NCI-H748 (cell line): ENCODE measurements around the gene ZSCAN20.

ENCODE experiments used
- DNase-seq: peaks from one replicate; lab custom pipeline; 2025; ENCODE audit not compliant: unreplicated experiment; lab: John Stamatoyannopoulos, UW

The ZSCAN20 gene

GRCh38 chr1:33472269-33472980 is at the start of gene ZSCAN20:
Gene ZSCAN20 (plus strand): TSS chr1:33472645. CDS start chr1:33479289, 6,644 bp downstream.
- DNase-seq: peak; percentile 96

- DNase-seq: peak; percentile 14
Observed at GRCh38 chr1:33424205-33424604, 48.2 kb upstream of the ZSCAN20 start.

DNA sequence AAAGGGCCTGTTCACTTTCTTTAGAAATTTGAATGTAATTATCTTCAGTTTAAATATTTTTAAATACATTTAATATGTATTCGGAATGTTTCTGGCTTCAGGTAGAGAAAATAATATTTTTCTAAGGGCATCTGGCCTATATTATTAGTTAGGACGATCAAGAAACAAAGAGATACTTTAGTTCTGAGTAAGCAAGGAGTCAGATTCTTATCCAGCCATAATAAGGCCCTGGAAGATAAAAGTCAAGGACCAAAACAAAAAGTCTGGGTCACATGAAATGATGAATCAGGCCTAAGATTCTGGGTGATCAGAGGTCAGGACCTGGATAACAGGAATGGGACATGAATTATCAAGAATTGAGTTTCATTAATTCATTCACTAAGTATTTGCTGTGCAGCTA is 47.8 kb upstream of the ZSCAN20 start:
- no peak for DNase-seq

DNA sequence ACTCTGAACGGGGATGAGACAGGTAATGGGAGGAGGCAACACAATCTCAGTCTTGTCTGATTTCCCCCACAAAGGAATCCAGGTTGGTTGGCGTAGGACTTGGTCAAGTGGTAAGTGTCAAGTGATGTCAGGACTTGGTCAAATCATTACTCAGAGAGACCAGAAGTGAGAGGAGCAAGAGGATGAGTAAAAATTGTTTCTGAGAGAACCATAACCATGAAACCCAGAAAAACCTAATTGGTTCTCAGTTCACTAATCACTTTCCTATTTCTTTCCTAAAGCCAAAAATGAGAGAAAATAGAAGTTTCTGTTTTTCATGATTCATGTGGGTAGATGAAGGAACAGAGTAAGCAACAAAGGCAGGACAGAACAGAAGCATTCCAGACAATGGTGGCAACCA is 46.5 kb upstream of the ZSCAN20 start:
- DNase-seq: no peak

- DNase-seq: no peak
Observed at GRCh38 chr1:33426916-33427315, 45.5 kb upstream of the ZSCAN20 start.

- no peak for DNase-seq
Observed at GRCh38 chr1:33428661-33429060, 43.8 kb upstream of the ZSCAN20 start.

DNA sequence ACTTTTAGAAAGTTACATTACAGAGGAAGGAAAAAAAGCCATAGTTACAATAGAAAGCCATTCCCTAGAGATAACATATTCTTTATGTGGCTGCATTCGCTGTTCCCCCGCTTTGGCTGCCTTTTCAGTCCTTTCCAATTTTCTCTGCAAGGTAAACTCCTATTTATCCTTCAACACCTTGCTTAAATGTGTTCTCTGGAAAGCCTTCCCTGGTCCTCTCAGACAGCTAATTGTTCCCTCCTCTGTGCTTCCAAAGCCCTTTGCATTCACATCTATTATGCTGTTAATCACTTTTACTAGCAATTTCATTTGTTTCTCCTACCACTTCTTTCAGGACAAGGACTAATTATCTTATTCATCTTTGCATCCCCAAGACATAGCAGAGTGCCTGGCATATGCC is 43.1 kb upstream of the ZSCAN20 start:
- DNase-seq: peak; percentile 0

GRCh38 chr1:33429856-33430691 is 42.4 kb upstream of the ZSCAN20 start:
- DNase-seq: peak; percentile 46

GRCh38 chr1:33430692-33431593 is 41.5 kb upstream of the ZSCAN20 start, which contains the start of gene PHC2:
Gene PHC2 (minus strand): TSS chr1:33431095. CDS start chr1:33375539, 55,556 bp downstream.
- peak; percentile 97 for DNase-seq

GRCh38 chr1:33433509-33434362 is 38.7 kb upstream of the ZSCAN20 start:
- DNase-seq: no peak

DNA sequence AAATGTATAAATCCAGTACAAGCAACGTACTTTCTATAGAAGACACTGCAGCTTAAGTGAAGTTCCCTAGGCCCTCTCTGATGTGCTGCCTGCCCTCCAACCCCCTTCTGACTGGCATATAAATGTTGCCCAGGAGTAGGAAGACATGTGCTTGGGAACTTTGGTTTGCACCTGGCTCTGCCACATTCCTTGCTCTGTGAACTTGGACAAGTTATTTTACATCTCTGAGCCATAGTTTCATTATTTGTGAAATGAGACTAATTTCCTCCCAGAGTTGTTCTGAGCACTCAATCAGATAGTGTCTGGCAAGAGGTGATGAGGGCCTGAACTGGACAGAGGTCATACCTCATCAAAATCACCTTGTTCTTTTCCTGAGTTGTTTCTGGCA is 38.1 kb upstream of the ZSCAN20 start:
- DNase-seq: no peak

- no peak for DNase-seq
Observed at GRCh38 chr1:33435096-33435820, 37.2 kb upstream of the ZSCAN20 start.

GRCh38 chr1:33436557-33437285 is 35.7 kb upstream of the ZSCAN20 start:
- no peak for DNase-seq

DNA sequence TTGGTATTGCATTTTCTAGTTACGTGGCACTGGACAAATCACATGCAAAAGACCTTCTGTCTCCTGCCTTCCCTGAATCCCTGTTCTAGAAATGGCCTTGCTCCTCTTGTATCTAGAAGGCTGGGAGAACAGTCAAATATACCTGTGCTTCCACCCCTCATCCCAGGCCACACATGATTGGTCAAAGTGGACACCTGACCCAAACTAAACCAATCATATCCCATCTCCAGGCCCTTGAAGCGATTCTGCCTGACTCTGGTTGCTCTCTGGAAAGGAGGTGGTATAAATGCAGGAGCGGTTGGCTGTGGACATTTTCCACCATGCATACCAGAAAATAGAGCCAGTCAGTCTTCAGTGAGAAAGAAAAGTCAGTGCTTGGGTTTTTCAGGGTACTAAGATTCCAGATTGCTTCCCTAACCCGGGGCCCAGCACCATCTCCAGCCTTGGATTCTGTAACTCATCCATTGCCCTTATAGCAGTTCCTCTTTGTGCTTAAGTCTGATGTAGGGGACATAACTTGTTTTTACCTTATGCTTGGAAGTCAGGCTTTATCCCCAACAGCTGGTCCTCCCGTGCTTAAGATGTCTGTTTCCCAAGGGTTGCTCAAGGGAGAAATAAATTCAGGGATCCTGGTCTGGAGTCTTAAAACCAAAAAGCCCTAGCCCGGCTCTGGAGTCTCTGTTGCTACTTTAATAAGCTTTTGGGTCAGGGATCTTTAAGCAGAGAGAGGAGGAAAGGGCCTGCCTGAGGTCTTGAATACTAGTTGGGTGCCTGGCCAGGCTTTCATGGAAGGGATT is 33.9 kb upstream of the ZSCAN20 start:
- DNase-seq: no peak

DNA sequence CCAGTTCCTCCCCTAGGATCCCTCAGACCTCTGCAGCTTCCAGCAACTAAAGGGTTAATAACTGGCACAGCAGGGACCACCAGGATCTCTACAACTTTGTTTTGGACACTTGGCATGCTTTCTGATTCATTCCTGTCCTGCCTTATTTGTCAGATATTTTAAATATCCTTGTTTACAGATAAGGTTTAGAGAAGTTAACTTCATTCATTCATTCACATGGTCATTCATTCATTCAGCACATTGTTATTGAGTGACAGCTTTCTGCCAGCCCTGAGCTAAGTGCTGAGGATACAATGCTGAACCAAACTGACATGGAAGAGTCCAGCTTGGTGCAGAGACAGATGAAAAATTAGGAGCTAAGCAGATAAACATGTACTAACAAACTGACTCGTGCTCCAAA is 32.8 kb upstream of the ZSCAN20 start:
- no peak for DNase-seq

DNA sequence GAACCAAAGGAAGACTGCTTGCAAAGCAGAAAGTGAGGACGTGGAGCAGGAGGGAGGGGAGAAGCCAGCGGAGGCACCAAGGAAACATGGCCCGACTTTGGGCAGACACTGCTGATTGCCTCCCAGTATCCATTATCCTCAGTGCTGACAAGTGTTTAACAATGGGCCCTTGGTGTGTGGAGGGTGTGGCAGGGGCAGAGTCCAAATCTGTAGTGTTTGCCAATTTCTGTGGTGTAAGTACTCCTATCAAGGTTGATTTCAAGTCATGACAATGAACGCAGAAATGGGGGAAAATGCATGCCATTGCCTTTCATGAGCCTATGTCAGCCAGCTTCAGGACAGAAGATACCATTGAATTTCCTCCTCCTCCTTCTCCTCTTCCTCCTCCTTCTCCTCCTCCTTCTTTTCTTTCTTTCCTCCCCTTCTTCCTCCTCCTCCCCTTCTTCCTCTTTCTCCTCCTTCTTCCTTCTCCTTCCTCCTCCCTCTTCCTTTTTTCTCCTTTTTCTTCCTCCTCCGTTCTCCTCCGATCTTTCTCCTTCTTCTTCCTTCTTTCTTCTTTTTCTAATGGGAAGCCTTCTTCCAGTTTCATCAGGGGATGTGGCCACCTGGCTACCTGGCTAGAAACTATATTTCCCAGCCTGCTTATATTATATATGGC is 31.2 kb upstream of the ZSCAN20 start:
- peak; percentile 52 for DNase-seq

- DNase-seq: no peak
Observed at GRCh38 chr1:33442141-33442540, 30.3 kb upstream of the ZSCAN20 start.
